ENCODE data around the gene CLMN.

- no peak for TF ChIP-seq CTCF (conservative IDR thresholded peaks at IDR 0.05; ENCODE audit: low read depth, low read length)
- no peak for TF ChIP-seq EZH2 (IDR thresholded peaks at IDR 0.05; ENCODE audit: borderline replicate concordance, low read depth, low read length, poor library complexity, severe bottlenecking)
These were observed 146.2 kb downstream of the CLMN start for GRCh38 chr14:95173518-95173917.
